GM23338 (cell line): ENCODE measurements around the gene RNF11. TPM values are rescaled to one million over a fixed set of nuclear protein-coding genes. Genes with fewer than 3 reads are reported as not detected.

ENCODE experiments used
- ATAC-seq: fragments of 200-7000 bp; cut with Tn5 transposase; 3 replicates; pipeline ENCODE4 v1.9.1; 2020
- DNase-seq: peaks from one replicate; pipeline ENCODE4 v3.0.0-alpha.2; 2015; ENCODE audit warnings: low spot score
- H2AFZ ChIP-seq: fragments of 200-600 bp; sonication (generic); 2 replicates; pipeline ENCODE4 v1.8.0; 2016; ENCODE audit warnings: antibody characterized with exemption, mild to moderate bottlenecking, moderate library complexity
- H3F3A ChIP-seq: fragments of 200-600 bp; sonication (generic); replicated peaks from 2 replicates; pipeline ENCODE4 v1.8.0; 2017; ENCODE audit warnings: antibody characterized with exemption, mixed run types, low read depth
- H3K27ac ChIP-seq: fragments of 200-600 bp; sonication (generic); 2 replicates; pipeline ENCODE4 v1.6.1; 2016; ENCODE audit warnings: low read depth
- H3K27me3 ChIP-seq: fragments of 200-600 bp; sonication (generic); 2 replicates; pipeline ENCODE4 v1.8.0; 2016; ENCODE audit warnings: mild to moderate bottlenecking, mixed run types, moderate library complexity; ENCODE audit not compliant: insufficient read depth
- H3K36me3 ChIP-seq: fragments of 200-600 bp; sonication (generic); 2 replicates; pipeline ENCODE4 v1.8.0; 2016; ENCODE audit warnings: mild to moderate bottlenecking; ENCODE audit not compliant: insufficient read depth
- H3K4me1 ChIP-seq: fragments of 200-600 bp; sonication (generic); 2 replicates; pipeline ENCODE4 v1.8.0; 2016; ENCODE audit warnings: mild to moderate bottlenecking, moderate library complexity; ENCODE audit not compliant: insufficient read depth
- H3K4me2 ChIP-seq: fragments of 200-600 bp; sonication (generic); 2 replicates; pipeline ENCODE4 v1.7.1; 2017; ENCODE audit warnings: mixed run types
- H3K4me3 ChIP-seq: fragments of 200-600 bp; sonication (generic); 2 replicates; pipeline ENCODE4 v1.6.1; 2016; ENCODE audit warnings: mixed run types
- H3K79me2 ChIP-seq: fragments of 200-600 bp; sonication (generic); replicated peaks from 2 replicates; pipeline ENCODE4 v1.8.0; 2017; ENCODE audit warnings: mild to moderate bottlenecking; ENCODE audit not compliant: insufficient read depth
- H3K9me2 ChIP-seq: fragments of 200-600 bp; sonication (generic); 2 replicates; pipeline ENCODE4 v1.8.0; 2017; ENCODE audit not compliant: insufficient read depth
- H4K20me1 ChIP-seq: fragments of 200-600 bp; sonication (generic); replicated peaks from 2 replicates; pipeline ENCODE4 v1.8.0; 2017; ENCODE audit warnings: mild to moderate bottlenecking; ENCODE audit not compliant: insufficient read depth
- H3K27ac Mint-ChIP-seq: 2 replicates; pipeline ENCODE4 v1.8.0; 2020; ENCODE audit warnings: inconsistent platforms, mild to moderate bottlenecking, moderate library complexity, mixed read lengths
- H3K27me3 Mint-ChIP-seq: 3 replicates; pipeline ENCODE4 v1.8.0; 2022; ENCODE audit warnings: low read depth, mild to moderate bottlenecking, moderate library complexity, mixed read lengths, inconsistent platforms; ENCODE audit not compliant: insufficient read depth, poor library complexity
- H3K36me3 Mint-ChIP-seq: 3 replicates; pipeline ENCODE4 v1.8.0; 2021; ENCODE audit warnings: low read depth, mild to moderate bottlenecking, inconsistent platforms, moderate library complexity, mixed read lengths
- H3K4me1 Mint-ChIP-seq: 3 replicates; pipeline ENCODE4 v1.8.0; 2020; ENCODE audit warnings: mild to moderate bottlenecking, inconsistent platforms, mixed read lengths
- H3K4me3 Mint-ChIP-seq: 3 replicates; pipeline ENCODE4 v1.8.0; 2021; ENCODE audit warnings: moderate library complexity, mild to moderate bottlenecking, inconsistent platforms, mixed read lengths
- H3K9me3 Mint-ChIP-seq: 3 replicates; pipeline ENCODE4 v1.8.0; 2020; ENCODE audit warnings: moderate library complexity, mild to moderate bottlenecking, inconsistent platforms, mixed read lengths
- CREB1 ChIP-seq: fragments of 250-450 bp; sonication (Bioruptor Pico); IDR thresholded peaks from 2 replicates; pipeline ENCODE4 v1.5.0; 2020; ENCODE audit warnings: low read depth, mild to moderate bottlenecking, moderate library complexity
- CTCF ChIP-seq, 2 experiments: fragments of 200-600 bp in 1 of 2; sonication (generic) in 1 of 2; conservative IDR thresholded peaks; 2 replicates each; pipeline versions ENCODE4 v1.5.1 to v1.6.1; 2016 to 2017; ENCODE audit warnings: antibody characterized with exemption in 2 of 2, low read depth in 2 of 2, mild to moderate bottlenecking in 2 of 2, moderate library complexity in 1 of 2
- EZH2 ChIP-seq: fragments of 200-600 bp; sonication (generic); IDR thresholded peaks from one replicate; pipeline ENCODE4 v1.8.0; 2017; ENCODE audit warnings: antibody characterized with exemption, mild to moderate bottlenecking, low read depth; ENCODE audit not compliant: unreplicated experiment
- EZH2phosphoT487 ChIP-seq: fragments of 200-600 bp; sonication (generic); IDR thresholded peaks from one replicate; pipeline ENCODE4 v1.8.1; 2018; ENCODE audit warnings: antibody characterized with exemption; ENCODE audit not compliant: unreplicated experiment
- JUNB ChIP-seq: IDR thresholded peaks from one replicate; pipeline ENCODE4 v1.6.1; 2016; ENCODE audit warnings: antibody characterized with exemption; ENCODE audit not compliant: unreplicated experiment
- NANOG ChIP-seq: IDR thresholded peaks from 2 replicates; pipeline ENCODE4 v1.6.1; 2016; ENCODE audit warnings: antibody characterized with exemption, borderline replicate concordance
- POLR2AphosphoS5 ChIP-seq: IDR thresholded peaks from 2 replicates; pipeline ENCODE4 v1.6.1; 2016; ENCODE audit warnings: antibody characterized with exemption, low read depth
- STAT1 ChIP-seq: IDR thresholded peaks from one replicate; pipeline ENCODE4 v1.6.1; 2016; ENCODE audit warnings: antibody characterized with exemption; ENCODE audit not compliant: unreplicated experiment
- ZNF114 ChIP-seq: fragments of 250-450 bp; sonication (Bioruptor Pico); IDR thresholded peaks from 2 replicates; pipeline ENCODE4 v1.5.0; 2020; ENCODE audit warnings: mild to moderate bottlenecking, moderate library complexity
- ZNF331 ChIP-seq: fragments of 250-450 bp; sonication (Bioruptor Pico); IDR thresholded peaks from 2 replicates; pipeline ENCODE4 v1.5.0; 2020; ENCODE audit warnings: low read depth, mild to moderate bottlenecking, moderate library complexity
- polyA plus RNA-seq: library from polyadenylated mRNA; unstranded; fragments of >200 nt; fragmentation: Nextera tagmentation; extraction: Ambion mirVana; gene quantifications from 2 replicates; pipeline ENCODE4 v1.2.1, GENCODE V29; 2016
- total RNA-seq: library from RNA; depleted of rRNA; stranded (reverse); fragments of >200 nt; shearing (Covaris generic); gene quantifications from 2 replicates; pipeline ENCODE4 v1.2.3, GENCODE V29; 2014
- TF ChIP-seq, protein P1 (sequence below): fragments of 250-450 bp; sonication (Bioruptor Pico); IDR thresholded peaks from 2 replicates; pipeline ENCODE4 v1.5.0; 2020; ENCODE audit warnings: mild to moderate bottlenecking, moderate library complexity
- TF ChIP-seq, protein P2 (sequence below): IDR thresholded peaks from one replicate; pipeline ENCODE4 v1.6.1; 2018; ENCODE audit warnings: antibody characterized with exemption; ENCODE audit not compliant: unreplicated experiment
- TF ChIP-seq, protein P3 (sequence below): IDR thresholded peaks from 2 replicates; pipeline ENCODE4 v1.6.1; 2016; ENCODE audit warnings: antibody characterized with exemption

The RNF11 gene
- total and polyA plus RNA-seq, 2 experiments from 2014 or later, result 22.3 to 43.0 TPM

GRCh38 chr1:51222809-51223208 lies 13.3 kb upstream of the RNF11 start:
- Histone ChIP-seq H3K4me3 (no peak overlapping the region), H2AFZ (no peak overlapping the region), H3K27ac (no peak overlapping the region), H4K20me1 (no peaks in the 10 kb centered on the region), H3F3A (no peaks in the 10 kb centered on the region), H3K9me2 (no peaks in the 10 kb centered on the region), H3K36me3 (no peaks in the 10 kb centered on the region), H3K4me1 (peaks cover 6% of the 10 kb centered on the region; the same call in 1 of the 2 replicates), H3K4me2 (no peak overlapping the region), H3K79me2 (no peaks in the 10 kb centered on the region), H3K27me3 (no peaks in the 10 kb centered on the region)
- TF ChIP-seq POLR2AphosphoS5, result no peak
- no peak for TF ChIP-seq NANOG
- no peak for TF ChIP-seq JUNB
- TF ChIP-seq CTCF (conservative IDR thresholded peaks at IDR 0.05; ENCODE audit: low read depth in 2 of 2), result no peak
- TF ChIP-seq, protein P1, sequence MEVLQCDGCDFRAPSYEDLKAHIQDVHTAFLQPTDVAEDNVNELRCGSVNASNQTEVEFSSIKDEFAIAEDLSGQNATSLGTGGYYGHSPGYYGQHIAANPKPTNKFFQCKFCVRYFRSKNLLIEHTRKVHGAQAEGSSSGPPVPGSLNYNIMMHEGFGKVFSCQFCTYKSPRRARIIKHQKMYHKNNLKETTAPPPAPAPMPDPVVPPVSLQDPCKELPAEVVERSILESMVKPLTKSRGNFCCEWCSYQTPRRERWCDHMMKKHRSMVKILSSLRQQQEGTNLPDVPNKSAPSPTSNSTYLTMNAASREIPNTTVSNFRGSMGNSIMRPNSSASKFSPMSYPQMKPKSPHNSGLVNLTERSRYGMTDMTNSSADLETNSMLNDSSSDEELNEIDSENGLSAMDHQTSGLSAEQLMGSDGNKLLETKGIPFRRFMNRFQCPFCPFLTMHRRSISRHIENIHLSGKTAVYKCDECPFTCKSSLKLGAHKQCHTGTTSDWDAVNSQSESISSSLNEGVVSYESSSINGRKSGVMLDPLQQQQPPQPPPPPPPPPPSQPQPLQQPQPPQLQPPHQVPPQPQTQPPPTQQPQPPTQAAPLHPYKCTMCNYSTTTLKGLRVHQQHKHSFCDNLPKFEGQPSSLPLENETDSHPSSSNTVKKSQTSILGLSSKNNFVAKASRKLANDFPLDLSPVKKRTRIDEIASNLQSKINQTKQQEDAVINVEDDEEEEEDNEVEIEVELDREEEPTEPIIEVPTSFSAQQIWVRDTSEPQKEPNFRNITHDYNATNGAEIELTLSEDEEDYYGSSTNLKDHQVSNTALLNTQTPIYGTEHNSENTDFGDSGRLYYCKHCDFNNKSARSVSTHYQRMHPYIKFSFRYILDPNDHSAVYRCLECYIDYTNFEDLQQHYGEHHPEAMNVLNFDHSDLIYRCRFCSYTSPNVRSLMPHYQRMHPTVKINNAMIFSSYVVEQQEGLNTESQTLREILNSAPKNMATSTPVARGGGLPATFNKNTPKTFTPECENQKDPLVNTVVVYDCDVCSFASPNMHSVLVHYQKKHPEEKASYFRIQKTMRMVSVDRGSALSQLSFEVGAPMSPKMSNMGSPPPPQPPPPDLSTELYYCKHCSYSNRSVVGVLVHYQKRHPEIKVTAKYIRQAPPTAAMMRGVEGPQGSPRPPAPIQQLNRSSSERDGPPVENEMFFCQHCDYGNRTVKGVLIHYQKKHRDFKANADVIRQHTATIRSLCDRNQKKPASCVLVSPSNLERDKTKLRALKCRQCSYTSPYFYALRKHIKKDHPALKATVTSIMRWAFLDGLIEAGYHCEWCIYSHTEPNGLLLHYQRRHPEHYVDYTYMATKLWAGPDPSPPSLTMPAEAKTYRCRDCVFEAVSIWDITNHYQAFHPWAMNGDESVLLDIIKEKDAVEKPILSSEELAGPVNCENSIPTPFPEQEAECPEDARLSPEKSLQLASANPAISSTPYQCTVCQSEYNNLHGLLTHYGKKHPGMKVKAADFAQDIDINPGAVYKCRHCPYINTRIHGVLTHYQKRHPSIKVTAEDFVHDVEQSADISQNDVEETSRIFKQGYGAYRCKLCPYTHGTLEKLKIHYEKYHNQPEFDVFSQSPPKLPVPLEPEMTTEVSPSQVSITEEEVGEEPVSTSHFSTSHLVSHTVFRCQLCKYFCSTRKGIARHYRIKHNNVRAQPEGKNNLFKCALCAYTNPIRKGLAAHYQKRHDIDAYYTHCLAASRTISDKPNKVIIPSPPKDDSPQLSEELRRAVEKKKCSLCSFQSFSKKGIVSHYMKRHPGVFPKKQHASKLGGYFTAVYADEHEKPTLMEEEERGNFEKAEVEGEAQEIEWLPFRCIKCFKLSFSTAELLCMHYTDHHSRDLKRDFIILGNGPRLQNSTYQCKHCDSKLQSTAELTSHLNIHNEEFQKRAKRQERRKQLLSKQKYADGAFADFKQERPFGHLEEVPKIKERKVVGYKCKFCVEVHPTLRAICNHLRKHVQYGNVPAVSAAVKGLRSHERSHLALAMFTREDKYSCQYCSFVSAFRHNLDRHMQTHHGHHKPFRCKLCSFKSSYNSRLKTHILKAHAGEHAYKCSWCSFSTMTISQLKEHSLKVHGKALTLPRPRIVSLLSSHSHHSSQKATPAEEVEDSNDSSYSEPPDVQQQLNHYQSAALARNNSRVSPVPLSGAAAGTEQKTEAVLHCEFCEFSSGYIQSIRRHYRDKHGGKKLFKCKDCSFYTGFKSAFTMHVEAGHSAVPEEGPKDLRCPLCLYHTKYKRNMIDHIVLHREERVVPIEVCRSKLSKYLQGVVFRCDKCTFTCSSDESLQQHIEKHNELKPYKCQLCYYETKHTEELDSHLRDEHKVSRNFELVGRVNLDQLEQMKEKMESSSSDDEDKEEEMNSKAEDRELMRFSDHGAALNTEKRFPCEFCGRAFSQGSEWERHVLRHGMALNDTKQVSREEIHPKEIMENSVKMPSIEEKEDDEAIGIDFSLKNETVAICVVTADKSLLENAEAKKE, result no peak
- TF ChIP-seq, protein P2, sequence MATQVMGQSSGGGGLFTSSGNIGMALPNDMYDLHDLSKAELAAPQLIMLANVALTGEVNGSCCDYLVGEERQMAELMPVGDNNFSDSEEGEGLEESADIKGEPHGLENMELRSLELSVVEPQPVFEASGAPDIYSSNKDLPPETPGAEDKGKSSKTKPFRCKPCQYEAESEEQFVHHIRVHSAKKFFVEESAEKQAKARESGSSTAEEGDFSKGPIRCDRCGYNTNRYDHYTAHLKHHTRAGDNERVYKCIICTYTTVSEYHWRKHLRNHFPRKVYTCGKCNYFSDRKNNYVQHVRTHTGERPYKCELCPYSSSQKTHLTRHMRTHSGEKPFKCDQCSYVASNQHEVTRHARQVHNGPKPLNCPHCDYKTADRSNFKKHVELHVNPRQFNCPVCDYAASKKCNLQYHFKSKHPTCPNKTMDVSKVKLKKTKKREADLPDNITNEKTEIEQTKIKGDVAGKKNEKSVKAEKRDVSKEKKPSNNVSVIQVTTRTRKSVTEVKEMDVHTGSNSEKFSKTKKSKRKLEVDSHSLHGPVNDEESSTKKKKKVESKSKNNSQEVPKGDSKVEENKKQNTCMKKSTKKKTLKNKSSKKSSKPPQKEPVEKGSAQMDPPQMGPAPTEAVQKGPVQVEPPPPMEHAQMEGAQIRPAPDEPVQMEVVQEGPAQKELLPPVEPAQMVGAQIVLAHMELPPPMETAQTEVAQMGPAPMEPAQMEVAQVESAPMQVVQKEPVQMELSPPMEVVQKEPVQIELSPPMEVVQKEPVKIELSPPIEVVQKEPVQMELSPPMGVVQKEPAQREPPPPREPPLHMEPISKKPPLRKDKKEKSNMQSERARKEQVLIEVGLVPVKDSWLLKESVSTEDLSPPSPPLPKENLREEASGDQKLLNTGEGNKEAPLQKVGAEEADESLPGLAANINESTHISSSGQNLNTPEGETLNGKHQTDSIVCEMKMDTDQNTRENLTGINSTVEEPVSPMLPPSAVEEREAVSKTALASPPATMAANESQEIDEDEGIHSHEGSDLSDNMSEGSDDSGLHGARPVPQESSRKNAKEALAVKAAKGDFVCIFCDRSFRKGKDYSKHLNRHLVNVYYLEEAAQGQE, result no peak
- TF ChIP-seq CREB1 (CRISPR knock-in tag), result no peak
- no peak for TF ChIP-seq STAT1
- TF ChIP-seq, protein P3, sequence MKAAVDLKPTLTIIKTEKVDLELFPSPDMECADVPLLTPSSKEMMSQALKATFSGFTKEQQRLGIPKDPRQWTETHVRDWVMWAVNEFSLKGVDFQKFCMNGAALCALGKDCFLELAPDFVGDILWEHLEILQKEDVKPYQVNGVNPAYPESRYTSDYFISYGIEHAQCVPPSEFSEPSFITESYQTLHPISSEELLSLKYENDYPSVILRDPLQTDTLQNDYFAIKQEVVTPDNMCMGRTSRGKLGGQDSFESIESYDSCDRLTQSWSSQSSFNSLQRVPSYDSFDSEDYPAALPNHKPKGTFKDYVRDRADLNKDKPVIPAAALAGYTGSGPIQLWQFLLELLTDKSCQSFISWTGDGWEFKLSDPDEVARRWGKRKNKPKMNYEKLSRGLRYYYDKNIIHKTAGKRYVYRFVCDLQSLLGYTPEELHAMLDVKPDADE, result no peak
- TF ChIP-seq EZH2, result no peak
- no peak for TF ChIP-seq ZNF331
- TF ChIP-seq EZH2phosphoT487, result no peak
- TF ChIP-seq ZNF114, result no peak
- Mint-ChIP-seq H3K36me3 (no peaks in the 10 kb centered on the region), H3K4me3 (no peak overlapping the region), H3K9me3 (no peaks in the 10 kb centered on the region), H3K27me3 (peaks cover 4% of the 10 kb centered on the region), H3K4me1 (peaks cover 3% of the 10 kb centered on the region; the same call in 2 of the 3 replicates), H3K27ac (no peak overlapping the region)
- ATAC-seq, result no peak
- DNase-seq, result no peak
